GM19351 (cell line): ENCODE results near the gene CST9.

Source experiments
- ATAC-seq: cut with Tn5 transposase; IDR thresholded peaks from one replicate; pipeline ENCODE4 v1.9.1; 2021; ENCODE audit warnings: mild to moderate bottlenecking, moderate library complexity; ENCODE audit not compliant: unreplicated experiment

Gene CST9, protein sequence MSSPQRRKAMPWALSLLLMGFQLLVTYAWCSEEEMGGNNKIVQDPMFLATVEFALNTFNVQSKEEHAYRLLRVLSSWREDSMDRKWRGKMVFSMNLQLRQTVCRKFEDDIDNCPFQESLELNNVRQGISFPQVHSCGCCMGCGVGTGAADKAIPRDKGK

GRCh38 chr20:23605867-23606651, at the start of gene CST9:
CST9 (minus strand) TSS chr20:23605917; CDS start chr20:23605864, 53 bp downstream.
- ATAC-seq, result no peak

GRCh38 chr20:23654717-23655116, 49.0 kb upstream of the CST9 start:
- ATAC-seq, result no peak

GRCh38 chr20:23654000-23654399, 48.3 kb upstream of the CST9 start:
- ATAC-seq, result no peak

DNA sequence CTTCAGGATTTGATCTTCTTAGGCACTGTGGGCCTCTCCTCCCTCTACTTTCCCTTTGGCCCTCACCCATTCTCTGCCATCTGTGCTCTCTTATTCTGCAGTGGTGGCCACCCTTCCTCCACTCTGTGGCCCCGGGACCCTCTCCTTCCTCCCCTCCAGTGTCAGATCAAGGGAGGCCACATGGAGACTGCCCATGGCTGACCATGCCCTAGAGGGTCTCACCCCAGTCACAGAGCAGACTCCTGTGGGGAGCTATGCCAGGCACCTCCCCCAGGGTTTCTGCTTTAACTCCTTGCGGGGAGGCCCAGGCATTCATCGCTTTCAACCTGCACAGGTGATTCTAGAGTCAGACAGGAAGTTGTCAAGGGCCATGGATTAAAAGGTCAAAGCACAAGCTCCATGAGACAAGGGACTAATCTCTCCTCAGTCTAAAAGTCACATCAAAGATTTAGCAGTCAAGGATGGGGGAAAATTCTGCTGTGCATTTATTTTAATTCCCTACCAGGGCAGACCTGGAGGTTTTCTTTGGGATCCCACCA, 47.8 kb upstream of the CST9 start:
- no peak for ATAC-seq

DNA sequence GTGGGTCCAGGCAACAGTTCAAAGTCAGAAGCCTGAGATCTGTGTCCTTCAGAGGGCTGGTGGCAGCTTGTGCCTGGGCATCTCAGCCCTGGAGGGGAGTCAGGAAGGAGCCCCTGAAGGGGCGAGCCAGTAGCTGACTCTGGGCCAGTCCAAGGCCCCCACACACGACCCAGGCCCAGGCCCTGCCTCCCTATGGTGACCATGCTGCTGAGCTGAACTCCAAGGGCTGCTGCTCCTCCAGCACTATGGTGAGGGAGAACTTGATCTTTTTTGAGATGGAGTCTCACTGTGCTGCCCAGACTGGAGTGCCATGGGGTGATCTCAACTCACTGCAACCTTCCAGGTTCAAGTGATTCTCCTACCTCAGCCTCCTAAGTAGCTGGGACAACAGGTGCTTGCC, 47.2 kb upstream of the CST9 start:
- ATAC-seq, result no peak

GRCh38 chr20:23652371-23652770, 46.7 kb upstream of the CST9 start:
- ATAC-seq, result no peak

DNA sequence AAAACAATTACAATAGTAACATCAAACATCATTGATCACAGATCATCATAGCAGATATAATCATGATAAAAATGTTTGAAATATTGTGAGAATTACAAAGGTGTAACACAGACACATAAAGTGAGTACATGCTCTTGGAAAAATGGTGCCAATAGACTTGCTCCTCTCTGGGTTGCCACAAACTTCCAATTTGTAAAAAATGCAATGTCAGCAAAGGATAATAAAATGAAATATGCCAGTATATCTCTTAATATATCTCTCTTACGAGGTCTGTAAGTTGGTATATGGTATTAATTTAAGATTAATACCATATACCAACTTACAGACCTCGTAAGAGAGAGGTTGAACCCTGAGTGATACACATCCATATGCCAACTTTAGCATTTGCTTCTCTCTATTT, 45.4 kb upstream of the CST9 start:
- no peak for ATAC-seq

- no peak for ATAC-seq
These were observed 44.2 kb upstream of the CST9 start for GRCh38 chr20:23649830-23650417.

DNA sequence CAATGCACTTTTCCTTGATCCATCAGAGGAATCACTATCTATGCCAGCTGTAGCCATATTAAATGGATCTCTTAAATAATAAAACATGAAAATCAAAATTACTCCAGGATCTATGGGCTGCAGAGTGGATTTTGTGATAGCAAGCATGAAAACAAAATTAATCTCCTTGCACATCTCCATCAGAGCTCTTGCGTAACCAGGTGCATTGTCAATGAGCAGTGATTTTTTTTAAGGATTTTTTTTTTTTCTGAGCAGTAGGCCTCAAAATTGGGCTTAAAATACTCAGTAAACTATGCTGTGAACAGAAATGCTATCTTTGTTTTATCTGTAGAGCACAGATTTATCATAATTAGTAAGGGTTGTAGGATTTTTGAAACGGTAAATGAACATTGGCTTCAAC, 43.5 kb upstream of the CST9 start:
- no peak for ATAC-seq

DNA sequence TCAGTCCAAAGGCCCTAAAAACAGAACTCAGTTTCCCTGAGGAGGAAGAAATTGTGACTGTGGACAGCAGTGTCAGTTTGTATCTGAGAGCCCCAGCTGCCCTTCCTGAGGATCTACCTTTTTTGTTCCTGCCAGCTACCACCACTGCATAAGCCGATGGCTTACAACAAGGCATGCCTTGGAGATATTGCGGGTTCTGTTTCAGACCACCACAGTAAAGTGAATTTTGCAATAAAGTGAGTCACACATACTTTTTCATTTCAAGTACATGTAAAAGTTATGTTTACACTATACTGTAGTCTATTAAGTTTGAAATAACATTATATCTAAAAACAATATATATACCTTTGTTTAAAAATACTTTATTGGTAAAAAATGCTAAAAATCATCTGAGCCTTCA, 41.6 kb upstream of the CST9 start:
- no peak for ATAC-seq

GRCh38 chr20:23646106-23646873, 40.6 kb upstream of the CST9 start:
- ATAC-seq, result no peak

GRCh38 chr20:23645575-23645974, 39.9 kb upstream of the CST9 start:
- ATAC-seq, result peak; percentile 52

- ATAC-seq, result peak; percentile 40
These were observed 38.4 kb upstream of the CST9 start for GRCh38 chr20:23644164-23644563.

GRCh38 chr20:23643659-23644058, 37.9 kb upstream of the CST9 start:
- ATAC-seq, result no peak

GRCh38 chr20:23641936-23642751, 36.4 kb upstream of the CST9 start:
- ATAC-seq, result no peak

GRCh38 chr20:23640671-23641667, 35.3 kb upstream of the CST9 start:
- no peak for ATAC-seq

GRCh38 chr20:23640018-23640601, 34.4 kb upstream of the CST9 start:
- no peak for ATAC-seq

GRCh38 chr20:23639490-23639958, 33.8 kb upstream of the CST9 start:
- ATAC-seq, result no peak

- ATAC-seq, result no peak
These were observed 32.6 kb upstream of the CST9 start for GRCh38 chr20:23638309-23638708.
